ENCODE data around the gene PTTG1IP.
A peak's percentile ranks its signal among the peaks of the same experiment; 100 is the strongest.

PTTG1IP gene

DNA sequence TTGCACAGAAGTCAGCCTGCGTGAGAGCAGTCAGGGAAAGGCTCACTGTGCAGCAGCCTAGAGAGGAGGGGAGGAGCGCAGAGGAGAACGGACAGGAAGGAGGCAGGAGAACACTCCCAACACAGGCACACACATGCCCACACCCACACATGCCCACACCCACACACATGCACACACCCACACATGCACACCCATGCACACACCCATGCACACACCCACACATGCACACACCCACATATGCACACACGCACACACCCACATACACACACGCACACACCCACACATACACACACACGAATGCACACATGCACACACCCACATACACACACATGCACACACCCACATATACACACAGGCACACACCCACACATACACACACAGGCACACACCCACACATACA, 62.7 kb downstream of the PTTG1IP start:
- Histone ChIP-seq H3K4me3 (no peak overlapping the region), H3K27ac (no peak overlapping the region), H3K36me3 (ENCODE audit: insufficient read depth, low read length) (peaks cover 46% of the 10 kb centered on the region), H3K9ac (ENCODE audit: insufficient read length) (no peak overlapping the region), H3K9me3 (ENCODE audit: low read depth, low read length) (no peaks in the 10 kb centered on the region)
- DNase-seq (ENCODE audit: low read depth, low spot score), result no peak
- TF ChIP-seq FOXP2 (optimal IDR thresholded peaks at IDR 0.05; ENCODE audit: control extremely low read depth, extremely low read length, insufficient read depth) (no peak), EZH2 (IDR thresholded peaks at IDR 0.05) (no peak), POLR2AphosphoS5 (IDR thresholded peaks at IDR 0.05; ENCODE audit: borderline replicate concordance, low read depth, low read length) (no peak)

DNA sequence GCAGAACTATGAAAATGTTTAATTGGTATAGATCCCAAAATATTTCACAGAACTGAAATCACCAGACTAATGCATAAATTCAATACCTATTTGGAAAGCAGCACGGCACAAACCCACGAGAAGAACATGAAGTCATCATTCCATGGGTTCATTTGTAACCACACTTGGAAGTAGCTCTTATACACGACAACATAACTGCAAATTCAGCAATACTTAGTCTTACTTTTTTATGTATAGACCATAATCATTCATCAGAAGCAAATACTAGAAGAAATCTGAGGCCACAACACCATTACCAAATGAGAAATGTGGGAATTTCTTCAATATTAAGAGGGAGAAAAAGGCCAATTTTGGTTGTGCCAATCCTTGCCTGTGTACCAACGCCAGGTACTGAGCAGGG, 67.6 kb downstream of the PTTG1IP start:
- DNase-seq (ENCODE audit: low read depth, low spot score), result no peak
- TF ChIP-seq FOXP2 (optimal IDR thresholded peaks at IDR 0.05; ENCODE audit: control extremely low read depth, extremely low read length, insufficient read depth) (no peak), EZH2 (IDR thresholded peaks at IDR 0.05) (no peak), POLR2AphosphoS5 (IDR thresholded peaks at IDR 0.05; ENCODE audit: borderline replicate concordance, low read depth, low read length) (no peak)
- H3K4me3 ChIP-seq, result no peak overlapping the region
- no peaks in the 10 kb centered on the region for H3K9me3 ChIP-seq (ENCODE audit: low read depth, low read length)
- no peak overlapping the region for H3K27ac ChIP-seq
- no peak overlapping the region for H3K9ac ChIP-seq (ENCODE audit: insufficient read length)
- peaks cover 63% of the 10 kb centered on the region for H3K36me3 ChIP-seq (ENCODE audit: insufficient read depth, low read length)

DNA sequence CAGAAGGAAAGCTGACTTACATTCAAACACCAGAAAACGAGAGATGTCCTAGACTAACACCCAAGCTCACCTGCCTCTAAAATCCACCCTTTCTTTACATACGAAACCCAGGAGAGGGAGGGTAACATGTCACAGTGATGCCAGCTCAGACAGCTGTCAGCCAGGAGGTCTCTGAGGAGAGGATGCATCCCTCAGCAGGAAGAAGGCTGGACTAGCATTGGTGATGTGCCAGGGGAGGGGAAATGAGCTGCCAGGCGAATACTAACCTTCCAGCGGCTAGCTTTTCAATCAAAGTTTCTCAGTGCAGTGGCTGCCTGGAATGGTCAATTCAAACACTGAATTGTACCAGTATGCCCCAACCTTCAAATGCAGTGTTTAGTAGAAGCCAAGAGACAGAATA, 68.3 kb downstream of the PTTG1IP start:
- H3K36me3 ChIP-seq (ENCODE audit: insufficient read depth, low read length), result peaks cover 69% of the 10 kb centered on the region
- no peak overlapping the region for H3K4me3 ChIP-seq
- no peak overlapping the region for H3K9ac ChIP-seq (ENCODE audit: insufficient read length)
- H3K27ac ChIP-seq, result no peak overlapping the region
- H3K9me3 ChIP-seq (ENCODE audit: low read depth, low read length), result no peaks in the 10 kb centered on the region
- TF ChIP-seq FOXP2 (optimal IDR thresholded peaks at IDR 0.05; ENCODE audit: control extremely low read depth, extremely low read length, insufficient read depth), result no peak
- no peak for TF ChIP-seq POLR2AphosphoS5 (IDR thresholded peaks at IDR 0.05; ENCODE audit: borderline replicate concordance, low read depth, low read length)
- no peak for TF ChIP-seq EZH2 (IDR thresholded peaks at IDR 0.05)
- no peak for DNase-seq (ENCODE audit: low read depth, low spot score)

DNA sequence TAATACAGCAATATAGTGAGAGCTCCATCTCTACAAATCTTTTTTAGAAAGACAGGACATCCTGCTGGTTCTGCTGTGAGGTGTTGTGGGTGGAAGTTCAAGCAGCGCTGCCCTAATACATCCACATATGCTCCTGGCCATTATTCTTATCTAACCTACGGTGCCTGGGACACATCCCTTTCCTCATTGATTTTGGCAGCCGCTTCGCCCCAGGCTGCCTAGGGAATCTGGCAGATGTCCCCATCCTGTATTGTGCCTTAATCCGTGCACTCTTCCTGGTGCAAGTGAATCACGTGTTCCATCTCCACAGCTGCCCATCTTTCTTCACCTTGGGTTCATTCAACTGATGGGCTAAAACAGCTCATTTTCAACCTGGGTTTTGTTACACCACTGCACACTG, 68.7 kb downstream of the PTTG1IP start:
- Histone ChIP-seq H3K9ac (ENCODE audit: insufficient read length) (no peak overlapping the region), H3K4me3 (no peak overlapping the region), H3K9me3 (ENCODE audit: low read depth, low read length) (no peaks in the 10 kb centered on the region), H3K36me3 (ENCODE audit: insufficient read depth, low read length) (peaks cover 67% of the 10 kb centered on the region), H3K27ac (no peak overlapping the region)
- TF ChIP-seq EZH2 (IDR thresholded peaks at IDR 0.05), result no peak
- TF ChIP-seq POLR2AphosphoS5 (IDR thresholded peaks at IDR 0.05; ENCODE audit: borderline replicate concordance, low read depth, low read length), result no peak
- no peak for TF ChIP-seq FOXP2 (optimal IDR thresholded peaks at IDR 0.05; ENCODE audit: control extremely low read depth, extremely low read length, insufficient read depth)
- no peak for DNase-seq (ENCODE audit: low read depth, low spot score)

DNA sequence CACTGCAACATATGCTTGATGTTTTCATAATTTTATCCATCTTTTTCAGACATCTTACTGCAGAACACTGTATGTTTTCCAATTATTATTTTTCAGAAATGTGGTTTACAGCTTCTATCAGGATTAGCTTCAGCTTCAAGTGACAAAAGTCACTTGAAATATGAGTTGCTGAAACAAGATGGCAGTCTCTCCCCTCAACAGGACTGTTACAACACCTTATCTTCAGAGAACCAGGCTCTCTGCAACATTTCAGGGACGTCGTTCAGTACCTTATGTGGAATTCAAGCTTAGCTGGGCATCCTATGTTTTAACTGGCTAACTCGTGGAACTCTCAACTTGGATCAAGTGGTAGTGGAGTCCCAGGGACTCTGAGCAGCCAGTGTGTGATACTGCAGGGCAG, 69.8 kb downstream of the PTTG1IP start:
- TF ChIP-seq POLR2AphosphoS5 (IDR thresholded peaks at IDR 0.05; ENCODE audit: borderline replicate concordance, low read depth, low read length) (peak; percentile 48; the same call in 1 of the 2 replicates), EZH2 (IDR thresholded peaks at IDR 0.05) (no peak)
- H3K27ac ChIP-seq, result peak overlapping the region; percentile 54; the same call in 1 of the 2 replicates
- H3K9me3 ChIP-seq (ENCODE audit: low read depth, low read length), result no peaks in the 10 kb centered on the region
- no peak for DNase-seq (ENCODE audit: low read depth, low spot score)
- no peak overlapping the region for H3K4me3 ChIP-seq
- no peak overlapping the region for H3K9ac ChIP-seq (ENCODE audit: insufficient read length)
- peaks cover 68% of the 10 kb centered on the region for H3K36me3 ChIP-seq (ENCODE audit: insufficient read depth, low read length)

DNA sequence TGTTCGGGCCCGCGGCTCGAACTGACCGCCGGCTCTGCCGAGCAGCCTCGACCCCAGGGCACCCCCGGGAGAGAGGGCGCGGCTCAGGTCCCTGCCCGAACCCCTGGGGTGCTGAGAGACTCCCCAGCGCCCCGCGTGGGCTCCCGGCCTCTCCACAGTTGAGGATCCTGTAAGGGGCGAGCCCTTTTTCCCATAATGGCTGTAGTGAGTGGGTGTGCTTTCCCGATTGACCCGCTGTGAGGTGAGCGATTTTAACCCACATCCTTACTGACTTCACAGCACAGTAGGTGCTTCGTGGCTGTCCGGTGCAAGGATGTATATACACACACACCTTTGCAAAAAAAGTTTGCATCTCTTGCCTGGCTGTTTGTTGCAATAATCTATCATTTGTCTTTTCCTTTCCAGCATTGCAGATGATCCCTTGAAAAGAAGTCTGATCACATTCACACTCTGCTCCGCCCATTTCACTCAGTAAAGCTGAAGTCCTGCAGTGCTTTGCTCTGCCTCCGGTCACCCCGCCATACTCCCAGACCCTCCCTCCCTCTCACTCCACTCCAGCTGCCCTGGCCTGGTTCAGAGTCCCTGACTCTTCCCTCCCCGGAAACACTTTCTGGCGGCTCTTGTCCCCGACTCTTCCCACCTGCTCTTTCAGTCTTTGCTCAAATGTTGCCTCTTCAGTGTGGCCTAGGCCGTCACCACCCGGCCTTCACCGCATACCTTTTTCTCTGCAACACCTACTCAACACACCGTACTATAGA, 70.9 kb downstream of the PTTG1IP start:
- no peak for DNase-seq (ENCODE audit: low read depth, low spot score)
- Histone ChIP-seq H3K9me3 (ENCODE audit: low read depth, low read length) (no peaks in the 10 kb centered on the region), H3K4me3 (peak overlapping the region; percentile 89), H3K27ac (peak overlapping the region; percentile 81; the same call in 1 of the 2 replicates), H3K9ac (ENCODE audit: insufficient read length) (peak overlapping the region; percentile 98), H3K36me3 (ENCODE audit: insufficient read depth, low read length) (peaks cover 74% of the 10 kb centered on the region)
- TF ChIP-seq POLR2AphosphoS5 (IDR thresholded peaks at IDR 0.05; ENCODE audit: borderline replicate concordance, low read depth, low read length) (no peak), FOXP2 (optimal IDR thresholded peaks at IDR 0.05; ENCODE audit: control extremely low read depth, extremely low read length, insufficient read depth) (no peak), EZH2 (IDR thresholded peaks at IDR 0.05) (no peak)

DNA sequence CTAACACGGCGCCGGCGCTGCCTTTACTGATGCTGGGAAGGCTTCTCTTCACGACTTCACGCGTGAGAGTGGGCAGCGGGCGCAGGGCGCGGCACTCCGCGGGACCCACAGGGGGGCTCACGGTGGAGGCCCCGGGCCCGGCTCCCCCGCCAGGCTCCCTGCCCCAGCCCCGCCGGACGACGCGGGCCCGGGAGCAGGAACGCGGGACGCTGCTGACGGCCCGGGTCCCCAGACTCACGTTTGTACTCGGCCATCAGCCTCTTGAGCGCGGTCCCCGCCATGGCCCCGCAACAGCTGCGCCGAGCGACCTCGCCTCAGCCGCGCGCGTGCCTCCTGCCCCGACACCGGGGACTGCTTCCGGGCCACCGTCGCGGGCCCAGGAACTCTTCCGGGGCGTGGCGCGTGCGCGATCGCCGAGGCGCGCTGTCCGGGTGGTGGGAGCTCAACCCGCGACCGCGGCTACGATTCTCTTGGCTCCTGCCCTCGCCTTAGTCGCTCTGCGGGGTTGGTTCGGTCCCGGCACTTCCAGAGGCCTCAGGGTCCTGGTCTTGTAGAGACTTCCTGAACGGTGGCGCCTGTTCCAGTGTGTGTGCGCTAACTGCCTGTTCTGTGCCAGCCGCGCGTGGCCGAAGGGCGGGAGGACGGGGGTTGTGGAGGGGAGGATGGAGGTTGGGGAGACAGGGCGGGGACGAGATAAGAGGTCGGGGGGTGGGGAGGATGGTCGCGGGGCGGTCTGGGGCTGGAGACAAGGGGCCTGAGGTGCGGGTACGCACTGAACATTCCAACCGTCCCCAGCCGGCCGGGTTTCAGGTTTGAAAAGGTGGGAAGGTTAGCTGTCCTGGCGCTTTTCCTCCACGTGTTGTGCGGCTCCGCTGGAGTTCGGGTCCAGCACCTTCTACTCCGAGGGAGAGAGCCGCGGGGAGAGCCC, 71.8 kb downstream of the PTTG1IP start, which contains the start of gene UBE2G2:
Gene UBE2G2, minus strand, starts transcription at position 353 of the 928 bp plus-strand sequence. Its CDS starts 72 bp downstream, at position 281.
- H3K36me3 ChIP-seq (ENCODE audit: insufficient read depth, low read length), result peaks cover 71% of the 10 kb centered on the region
- TF ChIP-seq EZH2 (IDR thresholded peaks at IDR 0.05), result no peak
- peak; percentile 93 for TF ChIP-seq POLR2AphosphoS5 (IDR thresholded peaks at IDR 0.05; ENCODE audit: borderline replicate concordance, low read depth, low read length)
- peak; percentile 21 for TF ChIP-seq FOXP2 (optimal IDR thresholded peaks at IDR 0.05; ENCODE audit: control extremely low read depth, extremely low read length, insufficient read depth)
- DNase-seq (ENCODE audit: low read depth, low spot score), result no peak

DNA sequence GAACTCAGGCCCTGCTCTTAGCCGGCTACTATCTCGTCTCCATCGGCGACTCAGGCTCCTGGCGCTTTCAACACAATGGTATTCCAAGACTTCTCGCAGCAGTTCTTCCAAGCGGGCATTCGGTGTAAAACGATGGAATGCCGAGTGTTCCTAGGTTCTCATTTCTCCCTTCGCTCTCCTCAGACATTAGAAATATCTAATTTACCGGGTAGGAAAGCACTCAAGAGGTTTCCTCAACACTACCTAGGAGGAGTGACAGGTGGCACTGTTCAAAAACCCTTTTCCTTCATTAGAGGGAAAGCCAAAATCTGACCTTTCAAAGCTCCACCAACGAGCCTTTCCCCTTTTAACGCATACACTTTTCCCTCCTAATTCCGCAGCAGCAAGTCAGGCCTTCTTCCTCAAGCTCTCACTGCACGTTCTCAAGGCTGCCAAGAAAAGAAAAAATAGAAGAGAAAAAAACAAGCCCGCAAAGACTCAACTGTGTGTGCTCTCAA, 72.5 kb downstream of the PTTG1IP start:
- no peak for TF ChIP-seq EZH2 (IDR thresholded peaks at IDR 0.05)
- no peak for TF ChIP-seq FOXP2 (optimal IDR thresholded peaks at IDR 0.05; ENCODE audit: control extremely low read depth, extremely low read length, insufficient read depth)
- TF ChIP-seq POLR2AphosphoS5 (IDR thresholded peaks at IDR 0.05; ENCODE audit: borderline replicate concordance, low read depth, low read length), result no peak
- Histone ChIP-seq H3K27ac (peak overlapping the region; percentile 81), H3K36me3 (ENCODE audit: insufficient read depth, low read length) (peaks cover 73% of the 10 kb centered on the region), H3K4me3 (peak overlapping the region; percentile 89), H3K9ac (ENCODE audit: insufficient read length) (peak overlapping the region; percentile 98), H3K9me3 (ENCODE audit: low read depth, low read length) (no peaks in the 10 kb centered on the region)
- no peak for DNase-seq (ENCODE audit: low read depth, low spot score)

More for the DNA sequence above, 71.8 kb downstream of the PTTG1IP start, which contains the start of gene UBE2G2:
- H3K4me3 ChIP-seq, result peak within 1 kb of the TSS; percentile 89
- H3K9ac ChIP-seq (ENCODE audit: insufficient read length), result peak within 1 kb of the TSS; percentile 98
- peak within 1 kb of the TSS; percentile 81 for H3K27ac ChIP-seq
- no peaks in the 10 kb centered on the region for H3K9me3 ChIP-seq (ENCODE audit: low read depth, low read length)
